Right atrium auricular region (tissue), 2 donors: ENCODE results near the gene CAMK2G. TPM values are rescaled to one million over a fixed set of nuclear protein-coding genes. Genes with fewer than 3 reads are reported as not detected.

Experiments used
- DNase-seq: peaks from one replicate; pipeline ENCODE4 v3.0.0-alpha.2; 2019; ENCODE audit warnings: low spot score
- H3K27ac ChIP-seq, 2 donors: fragments of 200-600 bp; sonication (generic); 1 replicate in 1 of 2; 2 replicates in 1 of 2; pipeline ENCODE4 v1.5.1; 2016 to 2019
- H3K27me3 ChIP-seq, 2 donors: fragments of 200-600 bp; sonication (generic); one replicate each; pipeline versions ENCODE4 v1.5.1 to v1.6.0; 2017 to 2019
- H3K36me3 ChIP-seq: fragments of 200-600 bp; sonication (generic); one replicate; pipeline ENCODE4 v1.5.1; 2016
- H3K4me1 ChIP-seq, 2 donors: fragments of 200-600 bp; sonication (generic); one replicate each; pipeline versions ENCODE4 v1.5.1 to v1.6.0; 2017 to 2019
- H3K4me3 ChIP-seq, 2 donors: fragments of 200-600 bp; sonication (generic); 1 replicate in 1 of 2; 2 replicates in 1 of 2; pipeline ENCODE4 v1.5.1; 2017 to 2019; ENCODE audit warnings: mild to moderate bottlenecking in 1 of 2, moderate library complexity in 1 of 2
- H3K9me3 ChIP-seq, 2 donors: fragments of 200-600 bp; sonication (generic); one replicate each; pipeline ENCODE4 v1.5.1; 2019
- CTCF ChIP-seq, 2 donors: fragments of 200-600 bp; sonication (generic); IDR thresholded peaks; one replicate each; pipeline ENCODE4 v1.5.1; 2019; ENCODE audit warnings: antibody characterized with exemption in 2 of 2
- total RNA-seq, 2 donors: library from RNA; depleted of rRNA; stranded (reverse); fragments of >200 nt; gene quantifications; one replicate each; pipeline ENCODE4 v1.1.0, GENCODE V29; 2016

The CAMK2G gene
- total RNA-seq, 2 donors from 2014 or later = 12.1 to 17.4 TPM

DNA sequence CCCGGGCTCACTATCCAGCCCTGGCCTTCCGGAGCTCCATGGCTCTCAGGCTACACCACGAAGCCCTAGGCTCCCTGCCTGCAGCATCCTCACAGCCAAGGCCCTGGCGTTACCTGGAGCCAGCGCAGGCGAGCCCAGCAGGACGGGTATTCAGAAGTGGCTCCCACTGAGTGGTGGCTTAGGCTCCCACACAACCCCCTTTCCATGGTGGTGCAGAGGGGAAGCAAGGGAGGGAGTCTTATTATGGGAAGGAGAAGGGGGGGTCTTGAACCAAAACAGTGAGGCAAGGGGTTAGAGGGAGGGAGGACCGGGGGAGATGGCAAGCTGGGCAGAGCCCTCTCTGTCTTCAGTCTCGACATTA lies 33.3 kb downstream of the CAMK2G start:
- Histone ChIP-seq H3K9me3 (no peaks in the 10 kb centered on the region), H3K4me3 (no peak overlapping the region)

DNA sequence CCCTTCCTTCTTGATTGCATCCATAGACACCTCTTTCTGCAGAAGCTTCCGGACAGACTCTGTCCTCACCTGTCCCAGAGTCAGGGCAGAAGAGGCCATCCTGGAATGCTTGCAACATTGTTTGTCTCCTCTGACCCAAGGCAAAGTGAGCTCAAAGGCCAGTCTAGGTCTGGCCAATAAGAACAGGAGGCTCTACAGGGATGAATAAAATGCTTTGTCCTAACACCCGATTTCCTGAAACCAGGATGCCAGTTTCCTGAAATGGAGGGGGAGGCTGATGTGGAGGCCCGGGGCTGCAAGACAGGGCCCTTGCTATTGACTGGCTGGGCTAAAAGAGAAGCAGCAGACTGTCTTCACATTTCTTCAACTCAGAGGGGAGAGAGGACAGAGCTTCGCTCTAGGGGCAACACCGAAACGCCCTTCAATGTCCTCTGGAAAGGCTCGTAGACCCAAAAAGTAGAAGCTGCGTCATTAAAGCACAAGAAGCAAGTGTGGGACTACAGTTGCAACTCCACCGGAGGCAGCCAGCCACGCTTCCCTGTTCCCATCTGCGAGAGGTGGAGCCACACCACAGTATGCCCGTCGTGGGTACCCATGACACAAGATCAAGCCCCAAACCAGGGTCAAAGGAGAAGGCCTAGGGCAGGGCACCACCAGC lies 33.8 kb downstream of the CAMK2G start:
- no peaks in the 10 kb centered on the region for H3K4me1 ChIP-seq
- H3K4me3 ChIP-seq = no peak overlapping the region
- no peak for TF ChIP-seq CTCF (IDR thresholded peaks at IDR 0.05)
- peaks cover 35% of the 10 kb centered on the region for H3K36me3 ChIP-seq
- no peaks in the 10 kb centered on the region for H3K27me3 ChIP-seq
- H3K9me3 ChIP-seq = no peaks in the 10 kb centered on the region
- DNase-seq = no peak
- H3K27ac ChIP-seq = no peak overlapping the region

More for the DNA sequence above, 33.3 kb downstream of the CAMK2G start:
- Histone ChIP-seq H3K4me1 (no peaks in the 10 kb centered on the region), H3K36me3 (peaks cover 38% of the 10 kb centered on the region), H3K27ac (no peak overlapping the region), H3K27me3 (no peaks in the 10 kb centered on the region)
- DNase-seq = no peak
- TF ChIP-seq CTCF (IDR thresholded peaks at IDR 0.05) = no peak

DNA sequence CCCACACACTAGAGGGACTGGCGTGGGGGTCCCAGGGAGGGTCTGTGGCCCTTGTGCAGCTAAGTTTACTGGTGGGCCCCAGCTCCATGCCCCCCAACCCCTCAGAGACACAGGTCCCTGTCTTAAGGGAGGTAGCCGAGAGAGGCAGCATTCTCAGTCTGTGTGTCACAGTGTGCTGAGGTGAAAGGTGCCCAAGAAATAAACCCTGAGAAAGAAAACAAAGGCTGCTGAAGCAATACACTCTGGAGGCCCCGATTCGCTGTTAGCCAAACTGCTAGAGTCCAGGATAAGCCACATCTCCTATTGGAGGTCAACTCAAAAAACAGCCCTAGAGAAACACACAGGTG lies 34.3 kb downstream of the CAMK2G start:
- no peak for TF ChIP-seq CTCF (IDR thresholded peaks at IDR 0.05)
- H3K36me3 ChIP-seq = peaks cover 35% of the 10 kb centered on the region
- no peaks in the 10 kb centered on the region for H3K27me3 ChIP-seq
- DNase-seq = no peak
- H3K27ac ChIP-seq = no peak overlapping the region
- H3K4me3 ChIP-seq = no peak overlapping the region
- H3K9me3 ChIP-seq = no peaks in the 10 kb centered on the region
- no peaks in the 10 kb centered on the region for H3K4me1 ChIP-seq

DNA sequence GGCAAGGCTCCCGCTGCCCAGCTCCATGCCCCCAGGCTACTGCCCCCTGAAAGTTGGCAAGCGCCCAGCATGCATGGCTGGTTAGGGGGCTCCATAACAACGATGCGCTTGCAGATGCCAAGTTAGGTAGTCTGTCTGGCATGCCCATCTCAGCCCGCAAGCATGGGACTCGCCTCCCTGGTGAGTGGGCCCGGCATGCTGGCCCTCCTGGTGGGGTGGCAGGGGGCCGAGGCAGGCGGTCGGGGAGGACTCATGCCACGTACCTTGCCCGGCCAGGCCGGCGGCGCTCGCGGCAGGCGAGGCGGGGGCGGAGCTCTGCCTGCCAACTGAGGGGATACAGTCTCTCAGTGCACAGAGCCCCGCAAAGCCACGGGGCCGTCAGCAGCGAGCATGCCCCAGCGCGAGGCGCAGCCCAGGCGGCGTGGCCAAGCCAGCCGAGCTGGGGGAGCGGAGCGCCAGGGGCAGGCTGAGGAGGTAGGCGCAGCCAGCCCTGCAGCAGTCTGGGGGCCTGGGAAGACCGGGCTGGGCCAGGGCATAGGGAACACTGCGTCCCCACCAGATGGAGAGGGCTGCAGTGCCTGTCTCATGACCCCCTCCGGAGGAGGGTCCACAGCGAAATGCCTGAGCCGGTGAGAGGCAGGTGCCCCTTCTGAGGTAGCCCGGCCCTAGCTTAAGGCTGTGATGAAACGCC lies 34.9 kb downstream of the CAMK2G start:
- H3K27me3 ChIP-seq = no peaks in the 10 kb centered on the region
- H3K9me3 ChIP-seq = no peaks in the 10 kb centered on the region
- TF ChIP-seq CTCF (IDR thresholded peaks at IDR 0.05) = no peak
- H3K36me3 ChIP-seq = peaks cover 35% of the 10 kb centered on the region
- H3K4me3 ChIP-seq = no peak overlapping the region
- no peaks in the 10 kb centered on the region for H3K4me1 ChIP-seq
- no peak overlapping the region for H3K27ac ChIP-seq
- DNase-seq = no peak

GRCh38 chr10:73838827-73839226 lies 35.5 kb downstream of the CAMK2G start:
- TF ChIP-seq CTCF (IDR thresholded peaks at IDR 0.05) = no peak
- Histone ChIP-seq H3K4me3 (no peak overlapping the region), H3K9me3 (no peaks in the 10 kb centered on the region), H3K27me3 (no peaks in the 10 kb centered on the region), H3K27ac (no peak overlapping the region), H3K4me1 (no peaks in the 10 kb centered on the region), H3K36me3 (peaks cover 35% of the 10 kb centered on the region)
- DNase-seq = no peak
